ENCODE results near the gene RAB11B. TPM values are rescaled to one million over a fixed set of nuclear protein-coding genes. Genes with fewer than 3 reads are reported as not detected.

RAB11B gene
- total RNA-seq, 1 experiment from 2014 or later: 29.7 TPM

GRCh38 chr19:8446061-8446709 lies 56.0 kb downstream of the RAB11B start:
- Histone ChIP-seq H3K4me3 (ENCODE audit: low read length) (peak overlapping the region; percentile 88), H3K4me2 (ENCODE audit: low read length) (peak overlapping the region; percentile 97), H3K9me2 (replicated peaks; ENCODE audit: low read length) (no peaks in the 10 kb centered on the region), H3K36me3 (ENCODE audit: low read depth, low read length) (peaks cover 21% of the 10 kb centered on the region), H3K79me2 (ENCODE audit: low read length) (peaks cover 64% of the 10 kb centered on the region), H3K9me3 (ENCODE audit: low read length) (no peaks in the 10 kb centered on the region), H3K27me3 (ENCODE audit: low read length) (no peaks in the 10 kb centered on the region), H3K4me1 (ENCODE audit: insufficient read depth, low read length) (peaks cover 37% of the 10 kb centered on the region), H3F3A (ENCODE audit: low read length, unreplicated experiment) (peaks cover under 1% of the 10 kb centered on the region), H3K27ac (ENCODE audit: low read length) (0 out of 2 replicates have a peak overlapping the region, but pooled peaks have one; percentile 63), H3K9ac (ENCODE audit: low read length) (peak overlapping the region; percentile 99), H4K20me1 (ENCODE audit: low read length) (peaks cover 47% of the 10 kb centered on the region), H2AFZ (ENCODE audit: low read length) (no peak overlapping the region)
- intact Hi-C loops (cut with micrococcal nuclease): no loop called here
- TSS peak; percentile 48 for BruUV-seq (replicated peaks)
- TF ChIP-seq EZH2 (IDR thresholded peaks at IDR 0.05; ENCODE audit: low read length, unreplicated experiment) (no peak), EZH2phosphoT487 (IDR thresholded peaks at IDR 0.05; ENCODE audit: borderline replicate concordance, low read length) (no peak), CTCF (conservative IDR thresholded peaks at IDR 0.05; ENCODE audit: low read depth, low read length) (no peak)
- POLR2A ChIA-PET (ENCODE audit: unreplicated experiment): no interaction called here
- DNase-seq (no peak), ATAC-seq (no peak)
- CTCF ChIA-PET: no interaction called here

DNA sequence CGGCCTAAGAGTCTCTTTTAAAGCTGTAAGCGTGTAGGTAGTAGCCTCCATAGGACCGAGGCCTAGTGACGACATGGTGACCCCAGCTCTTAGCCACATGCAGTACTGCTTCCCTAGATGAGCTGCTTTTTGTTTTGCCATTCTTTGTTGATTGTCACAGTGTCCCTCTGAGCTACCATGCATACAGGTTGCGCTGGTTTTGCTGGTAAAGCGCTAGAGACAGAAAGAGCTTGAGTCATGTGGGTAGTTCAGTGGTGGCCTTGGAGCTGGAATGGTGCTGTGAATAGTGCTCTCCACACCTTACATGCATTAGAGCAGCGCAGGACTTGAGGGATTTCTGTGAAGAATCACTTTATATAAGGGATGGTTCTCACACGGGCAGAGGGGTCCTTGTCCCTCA lies 59.7 kb downstream of the RAB11B start:
- POLR2A ChIA-PET (ENCODE audit: unreplicated experiment): interaction anchor here (0.6 kb wide), 1 partner anchor 115 kb away, joined by 3 read pairs; no protein-coding TSS in a partner anchor
- H3K4me2 ChIP-seq (ENCODE audit: low read length): peak overlapping the region; percentile 9
- H3K27ac ChIP-seq (ENCODE audit: low read length): no peak overlapping the region
- peaks cover 6% of the 10 kb centered on the region for H3F3A ChIP-seq (ENCODE audit: low read length, unreplicated experiment)
- TF ChIP-seq CTCF (conservative IDR thresholded peaks at IDR 0.05; ENCODE audit: low read depth, low read length) (no peak), EZH2 (IDR thresholded peaks at IDR 0.05; ENCODE audit: low read length, unreplicated experiment) (no peak), EZH2phosphoT487 (IDR thresholded peaks at IDR 0.05; ENCODE audit: borderline replicate concordance, low read length) (no peak)
- no peaks in the 10 kb centered on the region for H3K9me2 ChIP-seq (replicated peaks; ENCODE audit: low read length)
- no peak overlapping the region for H2AFZ ChIP-seq (ENCODE audit: low read length)
- H3K36me3 ChIP-seq (ENCODE audit: low read depth, low read length): peaks cover 40% of the 10 kb centered on the region
- no peaks in the 10 kb centered on the region for H3K27me3 ChIP-seq (ENCODE audit: low read length)
- H3K9ac ChIP-seq (ENCODE audit: low read length): no peak overlapping the region
- peaks cover 65% of the 10 kb centered on the region for H3K4me1 ChIP-seq (ENCODE audit: insufficient read depth, low read length)
- no TSS peak for BruUV-seq (replicated peaks)
- H3K4me3 ChIP-seq (ENCODE audit: low read length): no peak overlapping the region
- ATAC-seq: no peak
- peaks cover 99% of the 10 kb centered on the region for H3K79me2 ChIP-seq (ENCODE audit: low read length)
- peak; percentile 62 for DNase-seq
- intact Hi-C loops (cut with micrococcal nuclease): no loop called here
- H4K20me1 ChIP-seq (ENCODE audit: low read length): peaks cover 82% of the 10 kb centered on the region
- no peaks in the 10 kb centered on the region for H3K9me3 ChIP-seq (ENCODE audit: low read length)
- CTCF ChIA-PET: interaction anchor here (0.6 kb wide), 1 partner anchor 34 kb away, joined by 12 read pairs; no protein-coding TSS in a partner anchor

DNA sequence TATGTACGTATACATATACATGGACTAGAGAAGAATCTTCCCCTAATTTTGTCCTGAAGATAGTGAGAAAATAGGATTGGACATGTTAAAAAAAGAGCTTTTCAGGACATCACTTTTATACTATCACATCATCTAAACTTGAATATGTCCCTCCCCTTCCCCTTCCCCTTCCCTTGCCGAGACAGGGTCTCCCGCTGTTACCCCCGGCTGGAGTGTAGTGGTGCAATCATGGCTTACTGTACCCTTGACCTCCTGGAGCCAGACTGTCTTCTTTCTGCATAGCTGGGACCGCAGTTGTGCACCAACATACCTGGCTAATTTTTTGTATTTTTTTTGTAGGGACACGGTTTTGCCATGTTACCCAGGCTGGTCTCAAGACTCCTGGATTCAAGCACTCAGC lies 61.2 kb downstream of the RAB11B start:
- Histone ChIP-seq H3K4me3 (ENCODE audit: low read length) (0 out of 2 replicates have a peak overlapping the region, but pooled peaks have one; percentile 2), H3K9me3 (ENCODE audit: low read length) (no peaks in the 10 kb centered on the region), H4K20me1 (ENCODE audit: low read length) (peaks cover 86% of the 10 kb centered on the region), H3K9ac (ENCODE audit: low read length) (no peak overlapping the region), H3F3A (ENCODE audit: low read length, unreplicated experiment) (peaks cover 6% of the 10 kb centered on the region), H3K4me2 (ENCODE audit: low read length) (peak overlapping the region; percentile 34), H3K27me3 (ENCODE audit: low read length) (no peaks in the 10 kb centered on the region), H3K4me1 (ENCODE audit: insufficient read depth, low read length) (peaks cover 60% of the 10 kb centered on the region), H3K79me2 (ENCODE audit: low read length) (peaks cover 99% of the 10 kb centered on the region), H3K9me2 (replicated peaks; ENCODE audit: low read length) (no peaks in the 10 kb centered on the region), H3K27ac (ENCODE audit: low read length) (peak overlapping the region; percentile 30), H2AFZ (ENCODE audit: low read length) (no peak overlapping the region), H3K36me3 (ENCODE audit: low read depth, low read length) (peaks cover 50% of the 10 kb centered on the region)
- POLR2A ChIA-PET (ENCODE audit: unreplicated experiment): interaction anchor here (0.6 kb wide), 1 partner anchor 63 kb away, joined by 3 read pairs; no protein-coding TSS in a partner anchor
- no TSS peak for BruUV-seq (replicated peaks)
- DNase-seq (no peak), ATAC-seq (no peak; the same call in 1 of the 2 replicates)
- intact Hi-C loops (cut with micrococcal nuclease): no loop called here
- CTCF ChIA-PET: interaction anchor here (0.5 to 1.0 kb wide), 3 partner anchors 27 to 54 kb away, joined by 3 to 4 read pairs (median 3); partner anchors contain the start of gene MARCHF2
- TF ChIP-seq EZH2 (IDR thresholded peaks at IDR 0.05; ENCODE audit: low read length, unreplicated experiment) (no peak), EZH2phosphoT487 (IDR thresholded peaks at IDR 0.05; ENCODE audit: borderline replicate concordance, low read length) (no peak), CTCF (conservative IDR thresholded peaks at IDR 0.05; ENCODE audit: low read depth, low read length) (no peak)

Data from PC-3 (cell line).